ENCODE data around the gene RAB43. TPM values are rescaled to one million over a fixed set of nuclear protein-coding genes. Genes with fewer than 3 reads are reported as not detected.
"Not testable (repeated sequence)": the region's sequence is repeated elsewhere in the genome, so short reads cannot be mapped to it uniquely, and the experiment has no call there.

RAB43 gene
- polyA plus RNA-seq, 3 donors: 6.0 to 11.8 (median 7.2) TPM

- WGBS, 3 donors: 36 to 95% (median 86%) methylated on average over 7 of the region's 7 CpGs
- H3K27ac ChIP-seq (ENCODE audit: low read depth, low read length): not testable (repeated sequence)
Observed at GRCh38 chr3:129067719-129068118, 53.9 kb downstream of the RAB43 start.

- 79 to 87% (median 79%) methylated on average over 4 of the region's 4 CpGs for WGBS, 3 donors
- no peak overlapping the region for H3K27ac ChIP-seq (ENCODE audit: low read depth, low read length)
Observed at GRCh38 chr3:129065720-129066073, 55.9 kb downstream of the RAB43 start.

DNA sequence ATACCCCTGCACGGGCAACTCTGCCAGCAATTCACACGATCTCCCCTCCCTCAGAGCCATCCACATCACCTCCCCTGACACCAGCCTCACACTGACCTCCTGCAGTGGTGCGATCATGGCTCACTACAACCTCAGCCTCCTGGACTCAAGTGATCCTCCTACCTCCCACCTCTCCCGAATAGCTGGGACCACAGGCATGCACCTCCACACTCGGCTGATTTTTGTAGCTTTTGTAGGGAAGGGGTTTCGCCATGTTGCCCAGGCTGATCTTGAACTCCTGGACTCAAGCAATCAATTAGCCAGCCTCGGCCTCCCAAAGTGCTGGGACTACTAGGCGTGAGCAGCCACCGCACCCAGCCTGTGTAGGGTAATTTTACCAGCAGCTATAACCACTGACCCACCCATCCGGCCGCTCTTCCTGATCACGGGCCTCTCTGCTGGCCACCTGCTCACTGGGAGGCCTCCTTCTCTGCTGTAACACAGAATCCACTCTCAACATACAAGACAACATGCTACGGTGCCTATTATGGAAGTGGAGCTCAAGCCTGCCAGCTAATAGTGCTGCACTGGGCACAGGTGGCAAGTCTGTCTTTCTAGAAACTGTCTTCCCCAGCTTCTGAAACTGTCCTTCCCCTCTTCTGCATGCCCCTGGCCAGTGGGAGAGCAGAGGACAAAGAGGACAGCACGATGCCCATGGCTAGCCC, 56.4 kb downstream of the RAB43 start:
- no peak overlapping the region for H3K27ac ChIP-seq (ENCODE audit: low read depth, low read length)
- WGBS, 3 donors: 89 to 95% (median 93%) methylated on average over 14 of the region's 14 CpGs

- H3K27ac ChIP-seq (ENCODE audit: low read depth, low read length): no peak overlapping the region
- 77 to 94% (median 92%) methylated on average over 15 of the region's 15 CpGs for WGBS, 3 donors
Observed at GRCh38 chr3:129063841-129064482, 57.6 kb downstream of the RAB43 start.

DNA sequence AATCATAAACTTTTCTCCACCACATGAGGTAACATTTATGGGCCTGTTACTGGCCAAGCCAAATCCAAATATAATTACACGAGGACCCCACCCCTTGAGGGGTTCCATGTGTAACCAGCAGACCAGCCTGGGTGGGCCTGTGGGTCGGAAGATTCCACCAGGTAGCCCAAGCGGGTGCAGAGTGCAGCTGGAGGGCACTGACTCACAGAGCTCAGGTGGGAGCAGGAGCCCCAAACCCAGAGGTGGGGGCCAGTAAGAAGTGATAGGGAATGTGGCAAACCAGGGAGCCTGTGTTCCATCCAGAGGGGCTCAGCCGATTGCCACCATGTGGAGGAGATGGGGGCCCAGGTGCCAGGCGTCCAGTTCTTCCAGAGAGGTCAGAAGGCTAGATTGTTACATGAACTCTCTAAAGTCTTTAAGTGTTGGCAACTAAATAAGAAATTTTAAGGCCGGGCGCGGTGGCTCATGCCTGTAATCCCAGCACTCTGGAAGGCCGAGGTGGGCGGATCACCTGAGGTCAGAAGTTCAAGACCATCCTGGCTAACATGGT, 58.4 kb downstream of the RAB43 start:
- WGBS, 3 donors: 88 to 89% (median 88%) methylated on average over 10 of the region's 10 CpGs
- H3K27ac ChIP-seq (ENCODE audit: low read depth, low read length): no peak overlapping the region

GRCh38 chr3:129061888-129062834, 59.4 kb downstream of the RAB43 start:
- H3K27ac ChIP-seq (ENCODE audit: low read depth, low read length): no peak overlapping the region

DNA sequence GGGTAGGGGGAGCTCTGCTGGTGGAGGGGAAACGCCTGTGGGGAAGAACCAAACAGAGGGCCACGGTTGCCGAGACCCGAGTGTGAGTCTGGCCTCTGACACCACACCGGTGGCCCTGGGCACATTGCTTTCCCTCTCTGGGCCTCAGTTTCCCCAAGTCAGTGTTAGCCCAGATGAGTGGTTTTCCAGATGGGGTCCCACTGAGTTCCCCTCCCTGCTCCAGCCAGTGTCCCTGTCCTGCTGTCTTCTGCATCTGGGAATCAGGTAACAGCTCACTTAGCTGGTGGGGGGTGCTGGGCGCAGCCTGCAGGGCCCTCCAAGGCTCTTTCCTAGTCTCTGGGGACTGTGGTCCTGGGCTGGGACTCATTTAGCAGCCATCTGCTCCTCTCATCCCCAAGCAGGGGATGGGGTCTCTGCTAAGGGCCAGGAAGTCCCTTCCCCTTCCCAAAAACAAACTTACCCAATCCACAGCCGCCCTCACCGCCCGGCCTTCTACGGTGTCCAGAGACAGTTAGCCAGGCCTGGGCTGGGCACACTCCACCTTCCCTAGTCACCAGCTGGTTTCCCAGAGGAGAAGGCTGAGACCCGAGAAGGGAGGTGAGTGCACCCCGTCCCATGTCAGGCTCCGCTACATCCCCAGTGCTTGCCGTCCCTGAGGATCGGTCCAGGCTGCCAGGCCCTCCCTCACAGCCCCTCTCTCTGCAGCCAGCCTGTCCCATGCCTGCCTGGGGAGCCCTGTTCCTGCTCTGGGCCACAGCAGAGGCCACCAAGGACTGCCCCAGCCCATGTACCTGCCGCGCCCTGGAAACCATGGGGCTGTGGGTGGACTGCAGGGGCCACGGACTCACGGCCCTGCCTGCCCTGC, 60.3 kb downstream of the RAB43 start:
- 83 to 97% (median 83%) methylated on average over 18 to 19 of the region's 19 CpGs for WGBS, 3 donors
- H3K27ac ChIP-seq (ENCODE audit: low read depth, low read length): no peak overlapping the region

More at GRCh38 chr3:129061888-129062834, 59.4 kb downstream of the RAB43 start:
- 88 to 93% (median 90%) methylated on average over 29 to 32 of the region's 32 CpGs for WGBS, 3 donors

- WGBS, 3 donors: 53 to 85% (median 69%) methylated on average over 13 of the region's 13 CpGs
- H3K27ac ChIP-seq (ENCODE audit: low read depth, low read length): no peak within 1 kb of the TSS
Observed at GRCh38 chr3:129060276-129061022, 61.2 kb downstream of the RAB43 start, which contains the start of gene GP9. Gene GP9, plus strand, starts transcription at chr3:129060779. Its CDS starts 961 bp downstream, at chr3:129061740.

GRCh38 chr3:129059311-129059958, 62.2 kb downstream of the RAB43 start:
- WGBS, 3 donors: 67 to 80% (median 74%) methylated on average over 11 of the region's 11 CpGs

GRCh38 chr3:129058441-129059200, 63.0 kb downstream of the RAB43 start:
- 28 to 81% (median 76%) methylated on average over 4 of the region's 4 CpGs for WGBS, 3 donors

More at GRCh38 chr3:129059311-129059958, 62.2 kb downstream of the RAB43 start:
- no peak overlapping the region for H3K27ac ChIP-seq (ENCODE audit: low read depth, low read length)

DNA sequence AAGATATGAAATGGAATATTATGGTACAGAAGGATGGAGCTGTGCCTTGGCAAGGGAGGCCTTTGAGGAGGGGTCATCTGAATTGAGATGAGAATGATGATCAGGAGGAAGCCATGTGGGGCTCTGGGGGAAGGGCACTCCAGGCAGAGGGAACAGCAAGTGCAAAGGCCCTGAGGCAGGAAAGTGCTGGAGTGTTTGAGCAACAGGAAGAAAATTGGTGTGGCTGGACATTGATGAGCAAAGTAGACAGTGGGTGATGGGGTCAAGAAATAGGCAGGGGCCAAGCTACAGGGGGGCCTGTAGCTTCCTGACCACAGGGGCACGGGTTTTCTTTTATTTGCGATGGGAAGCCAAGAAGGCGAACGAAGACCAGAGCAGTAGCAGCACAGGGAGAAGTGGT, 64.4 kb downstream of the RAB43 start:
- H3K27ac ChIP-seq (ENCODE audit: low read depth, low read length): no peak overlapping the region
- WGBS, 3 donors: 90 to 96% (median 96%) methylated on average over 4 of the region's 4 CpGs

More at GRCh38 chr3:129058441-129059200, 63.0 kb downstream of the RAB43 start:
- H3K27ac ChIP-seq (ENCODE audit: low read depth, low read length): no peak overlapping the region

DNA sequence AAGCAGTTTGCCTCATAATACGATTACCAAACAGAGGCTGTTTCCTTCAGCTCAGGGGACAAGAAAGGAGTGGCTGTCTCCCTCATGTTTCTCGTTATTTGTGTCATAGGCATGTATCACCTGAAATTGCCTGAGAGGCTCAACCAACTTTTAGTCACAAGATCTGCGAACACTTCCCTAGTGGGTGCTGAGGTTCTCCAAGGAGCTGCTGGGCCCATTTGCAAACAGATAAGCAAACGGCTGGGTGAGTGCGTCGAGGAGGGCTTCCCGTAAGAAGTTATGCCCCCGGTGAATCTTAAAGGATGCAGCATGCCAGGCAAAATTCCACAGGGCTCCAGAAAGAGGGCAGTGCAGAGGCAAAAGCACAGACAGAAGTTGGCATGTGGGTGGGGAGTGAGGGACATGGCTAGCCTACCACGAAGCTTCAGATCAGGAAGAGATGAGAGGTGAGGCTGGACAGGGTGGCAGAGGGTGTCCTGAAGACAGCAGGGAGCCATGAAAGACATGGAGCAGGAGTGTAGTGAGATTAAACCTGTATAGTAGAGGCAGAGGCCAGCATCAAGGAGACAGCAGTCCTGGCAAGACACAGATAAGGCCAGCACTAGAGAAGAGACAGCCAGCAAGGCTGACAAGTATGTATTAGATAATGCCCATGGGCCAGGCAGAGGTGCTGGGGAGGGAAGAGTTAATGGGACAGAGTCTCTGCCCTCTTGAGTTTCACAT, 65.0 kb downstream of the RAB43 start:
- H3K27ac ChIP-seq (ENCODE audit: low read depth, low read length): no peak overlapping the region
- 28 to 73% (median 71%) methylated on average over 9 of the region's 9 CpGs for WGBS, 3 donors

DNA sequence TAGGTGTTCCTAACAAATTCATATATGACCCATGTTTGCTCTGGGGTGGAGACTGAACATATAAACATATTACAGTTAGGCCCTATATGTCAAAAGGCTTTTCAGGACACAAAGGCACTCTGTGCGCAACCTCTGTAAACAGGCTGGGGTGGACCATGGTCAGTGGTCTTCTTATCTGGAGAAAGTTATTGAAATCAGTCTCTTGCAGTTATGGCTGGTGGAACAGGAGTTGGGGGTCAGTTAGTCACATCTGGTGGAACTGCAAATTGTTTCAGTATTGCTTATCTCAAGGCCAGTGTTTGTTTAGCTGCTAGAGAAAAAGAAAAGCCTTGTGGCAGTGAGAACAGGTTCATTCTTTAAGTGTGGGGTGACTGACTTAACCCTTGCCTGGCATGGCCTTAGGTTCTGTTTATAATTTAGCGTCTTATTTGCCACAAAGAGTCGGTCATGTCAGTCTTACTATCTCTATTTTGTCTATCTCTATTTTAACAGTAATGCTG, 66.9 kb downstream of the RAB43 start:
- no peak overlapping the region for H3K27ac ChIP-seq (ENCODE audit: low read depth, low read length)
- WGBS, 3 donors: 34 to 93% (median 63%) methylated on average over 3 of the region's 3 CpGs

GRCh38 chr3:129052675-129053074, 68.9 kb downstream of the RAB43 start:
- 38 to 70% (median 64%) methylated on average over 6 of the region's 6 CpGs for WGBS, 3 donors
- H3K27ac ChIP-seq (ENCODE audit: low read depth, low read length): no peak overlapping the region

DNA sequence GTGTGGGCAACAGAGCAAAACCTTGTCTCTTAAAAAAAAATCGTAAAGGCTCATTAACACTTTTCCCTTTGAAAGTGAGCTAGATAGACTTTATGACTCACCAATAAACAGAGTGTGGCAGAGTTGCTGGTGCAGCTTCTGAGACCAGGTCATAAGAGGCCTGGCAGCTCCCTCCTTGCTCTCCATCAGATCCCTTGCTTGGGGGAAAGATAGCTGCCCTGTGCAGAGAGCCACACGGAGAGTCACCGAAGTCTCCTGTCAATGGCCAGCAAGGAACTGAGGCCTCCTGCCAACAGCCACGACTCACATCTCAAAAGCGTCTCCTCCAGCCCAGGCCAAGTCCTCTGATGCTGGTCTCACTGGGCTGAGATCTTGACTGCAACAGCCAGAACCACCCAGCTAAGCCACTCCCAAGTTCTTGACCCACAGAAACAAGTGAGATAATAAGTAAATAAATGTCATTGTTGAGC, 69.7 kb downstream of the RAB43 start:
- WGBS, 3 donors: 28 to 61% (median 53%) methylated on average over 5 of the region's 5 CpGs
- H3K27ac ChIP-seq (ENCODE audit: low read depth, low read length): no peak overlapping the region
